Measurements from ENCODE around the gene MAGIX. TPM values are rescaled to one million over a fixed set of nuclear protein-coding genes. Genes with fewer than 3 reads are reported as not detected.

The MAGIX gene
- total and polyA plus RNA-seq, 2 experiments from 2014 or later: 0.66 to 0.83 TPM

DNA sequence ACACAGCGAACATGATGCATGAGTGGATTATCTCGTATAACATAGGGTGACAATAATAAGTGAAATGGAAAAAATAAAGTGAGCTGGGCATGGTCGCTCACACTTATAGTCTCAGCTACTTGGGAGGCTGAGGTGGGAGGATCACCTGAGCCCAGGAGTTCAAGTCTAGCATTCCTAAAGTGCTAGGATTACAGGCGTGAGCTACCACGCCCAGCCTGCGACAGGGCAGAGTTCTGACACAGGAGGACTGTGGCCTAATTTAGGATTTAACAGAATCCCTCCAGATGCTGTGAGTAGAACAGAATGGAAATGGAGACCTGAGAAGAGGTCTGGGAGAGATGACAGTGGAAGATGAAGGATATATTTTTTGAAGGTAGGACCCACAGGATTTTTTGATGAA, 27.0 kb downstream of the MAGIX start:
- H3K4me1 Mint-ChIP-seq: peaks cover 23% of the 10 kb centered on the region
- no peak for TF ChIP-seq EZH2phosphoT487 (IDR thresholded peaks at IDR 0.05; ENCODE audit: unreplicated experiment)
- TF ChIP-seq, protein P1, sequence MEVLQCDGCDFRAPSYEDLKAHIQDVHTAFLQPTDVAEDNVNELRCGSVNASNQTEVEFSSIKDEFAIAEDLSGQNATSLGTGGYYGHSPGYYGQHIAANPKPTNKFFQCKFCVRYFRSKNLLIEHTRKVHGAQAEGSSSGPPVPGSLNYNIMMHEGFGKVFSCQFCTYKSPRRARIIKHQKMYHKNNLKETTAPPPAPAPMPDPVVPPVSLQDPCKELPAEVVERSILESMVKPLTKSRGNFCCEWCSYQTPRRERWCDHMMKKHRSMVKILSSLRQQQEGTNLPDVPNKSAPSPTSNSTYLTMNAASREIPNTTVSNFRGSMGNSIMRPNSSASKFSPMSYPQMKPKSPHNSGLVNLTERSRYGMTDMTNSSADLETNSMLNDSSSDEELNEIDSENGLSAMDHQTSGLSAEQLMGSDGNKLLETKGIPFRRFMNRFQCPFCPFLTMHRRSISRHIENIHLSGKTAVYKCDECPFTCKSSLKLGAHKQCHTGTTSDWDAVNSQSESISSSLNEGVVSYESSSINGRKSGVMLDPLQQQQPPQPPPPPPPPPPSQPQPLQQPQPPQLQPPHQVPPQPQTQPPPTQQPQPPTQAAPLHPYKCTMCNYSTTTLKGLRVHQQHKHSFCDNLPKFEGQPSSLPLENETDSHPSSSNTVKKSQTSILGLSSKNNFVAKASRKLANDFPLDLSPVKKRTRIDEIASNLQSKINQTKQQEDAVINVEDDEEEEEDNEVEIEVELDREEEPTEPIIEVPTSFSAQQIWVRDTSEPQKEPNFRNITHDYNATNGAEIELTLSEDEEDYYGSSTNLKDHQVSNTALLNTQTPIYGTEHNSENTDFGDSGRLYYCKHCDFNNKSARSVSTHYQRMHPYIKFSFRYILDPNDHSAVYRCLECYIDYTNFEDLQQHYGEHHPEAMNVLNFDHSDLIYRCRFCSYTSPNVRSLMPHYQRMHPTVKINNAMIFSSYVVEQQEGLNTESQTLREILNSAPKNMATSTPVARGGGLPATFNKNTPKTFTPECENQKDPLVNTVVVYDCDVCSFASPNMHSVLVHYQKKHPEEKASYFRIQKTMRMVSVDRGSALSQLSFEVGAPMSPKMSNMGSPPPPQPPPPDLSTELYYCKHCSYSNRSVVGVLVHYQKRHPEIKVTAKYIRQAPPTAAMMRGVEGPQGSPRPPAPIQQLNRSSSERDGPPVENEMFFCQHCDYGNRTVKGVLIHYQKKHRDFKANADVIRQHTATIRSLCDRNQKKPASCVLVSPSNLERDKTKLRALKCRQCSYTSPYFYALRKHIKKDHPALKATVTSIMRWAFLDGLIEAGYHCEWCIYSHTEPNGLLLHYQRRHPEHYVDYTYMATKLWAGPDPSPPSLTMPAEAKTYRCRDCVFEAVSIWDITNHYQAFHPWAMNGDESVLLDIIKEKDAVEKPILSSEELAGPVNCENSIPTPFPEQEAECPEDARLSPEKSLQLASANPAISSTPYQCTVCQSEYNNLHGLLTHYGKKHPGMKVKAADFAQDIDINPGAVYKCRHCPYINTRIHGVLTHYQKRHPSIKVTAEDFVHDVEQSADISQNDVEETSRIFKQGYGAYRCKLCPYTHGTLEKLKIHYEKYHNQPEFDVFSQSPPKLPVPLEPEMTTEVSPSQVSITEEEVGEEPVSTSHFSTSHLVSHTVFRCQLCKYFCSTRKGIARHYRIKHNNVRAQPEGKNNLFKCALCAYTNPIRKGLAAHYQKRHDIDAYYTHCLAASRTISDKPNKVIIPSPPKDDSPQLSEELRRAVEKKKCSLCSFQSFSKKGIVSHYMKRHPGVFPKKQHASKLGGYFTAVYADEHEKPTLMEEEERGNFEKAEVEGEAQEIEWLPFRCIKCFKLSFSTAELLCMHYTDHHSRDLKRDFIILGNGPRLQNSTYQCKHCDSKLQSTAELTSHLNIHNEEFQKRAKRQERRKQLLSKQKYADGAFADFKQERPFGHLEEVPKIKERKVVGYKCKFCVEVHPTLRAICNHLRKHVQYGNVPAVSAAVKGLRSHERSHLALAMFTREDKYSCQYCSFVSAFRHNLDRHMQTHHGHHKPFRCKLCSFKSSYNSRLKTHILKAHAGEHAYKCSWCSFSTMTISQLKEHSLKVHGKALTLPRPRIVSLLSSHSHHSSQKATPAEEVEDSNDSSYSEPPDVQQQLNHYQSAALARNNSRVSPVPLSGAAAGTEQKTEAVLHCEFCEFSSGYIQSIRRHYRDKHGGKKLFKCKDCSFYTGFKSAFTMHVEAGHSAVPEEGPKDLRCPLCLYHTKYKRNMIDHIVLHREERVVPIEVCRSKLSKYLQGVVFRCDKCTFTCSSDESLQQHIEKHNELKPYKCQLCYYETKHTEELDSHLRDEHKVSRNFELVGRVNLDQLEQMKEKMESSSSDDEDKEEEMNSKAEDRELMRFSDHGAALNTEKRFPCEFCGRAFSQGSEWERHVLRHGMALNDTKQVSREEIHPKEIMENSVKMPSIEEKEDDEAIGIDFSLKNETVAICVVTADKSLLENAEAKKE (CRISPR knock-in tag; IDR thresholded peaks at IDR 0.05): no peak
- TF ChIP-seq JUNB (IDR thresholded peaks at IDR 0.05; ENCODE audit: unreplicated experiment): no peak
- no peak for TF ChIP-seq STAT1 (IDR thresholded peaks at IDR 0.05; ENCODE audit: unreplicated experiment)
- no peak for TF ChIP-seq POLR2AphosphoS5 (IDR thresholded peaks at IDR 0.05; ENCODE audit: low read depth)
- TF ChIP-seq, protein P2, sequence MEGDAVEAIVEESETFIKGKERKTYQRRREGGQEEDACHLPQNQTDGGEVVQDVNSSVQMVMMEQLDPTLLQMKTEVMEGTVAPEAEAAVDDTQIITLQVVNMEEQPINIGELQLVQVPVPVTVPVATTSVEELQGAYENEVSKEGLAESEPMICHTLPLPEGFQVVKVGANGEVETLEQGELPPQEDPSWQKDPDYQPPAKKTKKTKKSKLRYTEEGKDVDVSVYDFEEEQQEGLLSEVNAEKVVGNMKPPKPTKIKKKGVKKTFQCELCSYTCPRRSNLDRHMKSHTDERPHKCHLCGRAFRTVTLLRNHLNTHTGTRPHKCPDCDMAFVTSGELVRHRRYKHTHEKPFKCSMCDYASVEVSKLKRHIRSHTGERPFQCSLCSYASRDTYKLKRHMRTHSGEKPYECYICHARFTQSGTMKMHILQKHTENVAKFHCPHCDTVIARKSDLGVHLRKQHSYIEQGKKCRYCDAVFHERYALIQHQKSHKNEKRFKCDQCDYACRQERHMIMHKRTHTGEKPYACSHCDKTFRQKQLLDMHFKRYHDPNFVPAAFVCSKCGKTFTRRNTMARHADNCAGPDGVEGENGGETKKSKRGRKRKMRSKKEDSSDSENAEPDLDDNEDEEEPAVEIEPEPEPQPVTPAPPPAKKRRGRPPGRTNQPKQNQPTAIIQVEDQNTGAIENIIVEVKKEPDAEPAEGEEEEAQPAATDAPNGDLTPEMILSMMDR (conservative IDR thresholded peaks at IDR 0.05; ENCODE audit: low read depth in 2 of 2): no peak
- TF ChIP-seq NANOG (IDR thresholded peaks at IDR 0.05; ENCODE audit: borderline replicate concordance): no peak
- TF ChIP-seq ZNF114 (CRISPR knock-in tag; IDR thresholded peaks at IDR 0.05): no peak
- no peak for TF ChIP-seq ZNF331 (CRISPR knock-in tag; IDR thresholded peaks at IDR 0.05; ENCODE audit: low read depth)
- TF ChIP-seq, protein P3, sequence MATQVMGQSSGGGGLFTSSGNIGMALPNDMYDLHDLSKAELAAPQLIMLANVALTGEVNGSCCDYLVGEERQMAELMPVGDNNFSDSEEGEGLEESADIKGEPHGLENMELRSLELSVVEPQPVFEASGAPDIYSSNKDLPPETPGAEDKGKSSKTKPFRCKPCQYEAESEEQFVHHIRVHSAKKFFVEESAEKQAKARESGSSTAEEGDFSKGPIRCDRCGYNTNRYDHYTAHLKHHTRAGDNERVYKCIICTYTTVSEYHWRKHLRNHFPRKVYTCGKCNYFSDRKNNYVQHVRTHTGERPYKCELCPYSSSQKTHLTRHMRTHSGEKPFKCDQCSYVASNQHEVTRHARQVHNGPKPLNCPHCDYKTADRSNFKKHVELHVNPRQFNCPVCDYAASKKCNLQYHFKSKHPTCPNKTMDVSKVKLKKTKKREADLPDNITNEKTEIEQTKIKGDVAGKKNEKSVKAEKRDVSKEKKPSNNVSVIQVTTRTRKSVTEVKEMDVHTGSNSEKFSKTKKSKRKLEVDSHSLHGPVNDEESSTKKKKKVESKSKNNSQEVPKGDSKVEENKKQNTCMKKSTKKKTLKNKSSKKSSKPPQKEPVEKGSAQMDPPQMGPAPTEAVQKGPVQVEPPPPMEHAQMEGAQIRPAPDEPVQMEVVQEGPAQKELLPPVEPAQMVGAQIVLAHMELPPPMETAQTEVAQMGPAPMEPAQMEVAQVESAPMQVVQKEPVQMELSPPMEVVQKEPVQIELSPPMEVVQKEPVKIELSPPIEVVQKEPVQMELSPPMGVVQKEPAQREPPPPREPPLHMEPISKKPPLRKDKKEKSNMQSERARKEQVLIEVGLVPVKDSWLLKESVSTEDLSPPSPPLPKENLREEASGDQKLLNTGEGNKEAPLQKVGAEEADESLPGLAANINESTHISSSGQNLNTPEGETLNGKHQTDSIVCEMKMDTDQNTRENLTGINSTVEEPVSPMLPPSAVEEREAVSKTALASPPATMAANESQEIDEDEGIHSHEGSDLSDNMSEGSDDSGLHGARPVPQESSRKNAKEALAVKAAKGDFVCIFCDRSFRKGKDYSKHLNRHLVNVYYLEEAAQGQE (IDR thresholded peaks at IDR 0.05; ENCODE audit: unreplicated experiment): no peak
- no peak overlapping the region for H3K27ac Mint-ChIP-seq
- no peaks in the 10 kb centered on the region for H3K9me2 ChIP-seq (ENCODE audit: insufficient read depth)
- no peak overlapping the region for H2AFZ ChIP-seq
- no peak for DNase-seq (ENCODE audit: low spot score)
- no peaks in the 10 kb centered on the region for H3K36me3 ChIP-seq (ENCODE audit: insufficient read depth)
- peaks cover 14% of the 10 kb centered on the region for H3K27me3 Mint-ChIP-seq (ENCODE audit: insufficient read depth, low read depth, poor library complexity)
- H4K20me1 ChIP-seq (replicated peaks; ENCODE audit: insufficient read depth): no peaks in the 10 kb centered on the region
- ATAC-seq: no peak
- no peaks in the 10 kb centered on the region; the same call in 1 of the 2 replicates for H3F3A ChIP-seq (replicated peaks; ENCODE audit: low read depth)
- H3K27ac ChIP-seq (ENCODE audit: low read depth): no peak overlapping the region
- no peak overlapping the region for H3K4me2 ChIP-seq
- no peak overlapping the region for H3K4me3 ChIP-seq
- no peaks in the 10 kb centered on the region for H3K9me3 Mint-ChIP-seq
- 0 out of 3 replicates have a peak overlapping the region, but pooled peaks have one; percentile 26 for H3K4me3 Mint-ChIP-seq
- H3K4me1 ChIP-seq (ENCODE audit: insufficient read depth): no peaks in the 10 kb centered on the region; the same call in 1 of the 2 replicates
- no peaks in the 10 kb centered on the region for H3K36me3 Mint-ChIP-seq (ENCODE audit: low read depth)
- H3K27me3 ChIP-seq (ENCODE audit: insufficient read depth): no peaks in the 10 kb centered on the region
- H3K79me2 ChIP-seq (replicated peaks; ENCODE audit: insufficient read depth): no peaks in the 10 kb centered on the region
